Astrocyte (in vitro differentiated cells and primary cell): Measurements from ENCODE around the gene ITFG1.

ENCODE experiments used
- CTCF ChIP-seq: IDR thresholded peaks from 2 replicates; pipeline ENCODE4 v1.5.1; 2011; ENCODE audit warnings: low read depth, mild to moderate bottlenecking, inconsistent platforms, low read length, moderate library complexity; ENCODE audit not compliant: insufficient read depth
- EZH2 ChIP-seq: IDR thresholded peaks from 2 replicates; pipeline ENCODE4 v1.6.1; 2012; ENCODE audit warnings: mild to moderate bottlenecking, low read length, inconsistent platforms; ENCODE audit not compliant: insufficient read depth

DNA sequence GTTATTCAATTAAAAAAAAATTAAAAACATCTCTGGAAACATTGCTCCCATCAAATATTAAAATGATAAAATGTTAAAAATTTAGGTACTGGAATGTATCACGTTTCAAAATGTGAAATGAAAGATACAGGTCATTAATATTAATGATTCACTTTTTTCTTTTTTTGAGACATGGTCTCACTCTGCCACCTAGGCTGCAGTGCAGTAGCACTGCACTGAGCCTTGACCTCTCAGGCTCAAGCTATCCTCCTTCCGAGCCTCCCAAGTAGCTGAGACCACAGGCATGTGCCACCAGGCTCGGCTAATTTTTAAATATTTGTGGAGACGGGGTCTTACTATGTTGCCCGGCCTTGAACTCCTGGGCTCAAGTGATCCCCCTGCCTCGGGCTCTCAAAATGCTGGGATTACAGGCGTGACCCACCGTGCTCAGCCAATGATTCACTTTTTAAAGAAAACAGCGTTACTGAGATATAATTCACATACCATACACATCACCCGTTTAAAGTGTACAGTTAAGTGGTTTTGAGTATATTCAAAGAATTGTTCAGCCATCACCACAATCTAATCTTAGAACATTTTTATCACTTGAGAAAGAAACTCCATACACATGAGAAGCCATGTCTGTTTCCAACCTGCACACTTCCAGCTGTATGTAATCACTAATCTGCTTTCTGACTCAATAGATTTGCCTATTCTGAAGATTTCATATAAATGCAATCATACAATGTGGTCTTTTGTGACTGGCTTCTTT is 298.0 kb downstream of the ITFG1 start:
- TF ChIP-seq CTCF (no peak), EZH2 (no peak)
